Upper lobe of left lung (tissue), 6 donors: ENCODE data around the gene NELFB. TPM values are rescaled to one million over a fixed set of nuclear protein-coding genes. Genes with fewer than 3 reads are reported as not detected.
"Not testable (repeated sequence)": the region's sequence is repeated elsewhere in the genome, so short reads cannot be mapped to it uniquely, and the experiment has no call there.

Experiments used
- ATAC-seq, 2 donors: fragments of 200-7000 bp; cut with Tn5 transposase; one replicate each; pipeline ENCODE4 v1.9.1; 2022; ENCODE audit warnings: mild to moderate bottlenecking in 2 of 2, moderate library complexity in 2 of 2; ENCODE audit not compliant: low FRiP score in 2 of 2
- DNase-seq, 2 donors: peaks; one replicate each; pipeline ENCODE4 v3.0.0-alpha.2; 2019 to 2020
- H3K27ac ChIP-seq, 4 donors: fragments of 200-600 bp; sonication (generic); one replicate each; pipeline ENCODE4 v1.5.1; 2016 to 2019
- H3K27me3 ChIP-seq, 4 donors: fragments of 200-600 bp; sonication (generic); one replicate each; pipeline ENCODE4 v1.5.1; 2017 to 2019
- H3K36me3 ChIP-seq, 4 donors: fragments of 200-600 bp; sonication (generic); one replicate each; pipeline ENCODE4 v1.5.1; 2016 to 2019
- H3K4me1 ChIP-seq, 4 donors: fragments of 200-600 bp; sonication (generic); one replicate each; pipeline ENCODE4 v1.5.1; 2018 to 2019
- H3K4me3 ChIP-seq, 4 donors: fragments of 200-600 bp; sonication (generic); one replicate each; pipeline ENCODE4 v1.5.1; 2017 to 2019; ENCODE audit warnings: mild to moderate bottlenecking in 2 of 4, moderate library complexity in 1 of 4
- H3K9me3 ChIP-seq, 4 donors: fragments of 200-600 bp; sonication (generic); one replicate each; pipeline ENCODE4 v1.5.1; 2018 to 2019
- CTCF ChIP-seq, 6 experiments: fragments of 450-650 bp in 4 of 6; fragments of 200-600 bp in 2 of 6; sonication (generic) in 2 of 6; IDR thresholded peaks; one replicate each; pipeline ENCODE4 v1.5.1; 2016 to 2019; ENCODE audit warnings: antibody characterized with exemption in 6 of 6
- EP300 ChIP-seq, 4 donors: sonication (generic); formaldehyde crosslinking; IDR thresholded peaks; one replicate each; pipeline ENCODE4 v1.5.1; 2017; ENCODE audit warnings: antibody characterized with exemption in 4 of 4, control low read depth in 2 of 4
- POLR2A ChIP-seq, 4 donors: fragments of 450-650 bp; IDR thresholded peaks; one replicate each; pipeline ENCODE4 v1.5.1; 2016 to 2017; ENCODE audit warnings: antibody characterized with exemption in 4 of 4, mild to moderate bottlenecking in 2 of 4
- POLR2AphosphoS5 ChIP-seq, 2 donors: sonication (generic); formaldehyde crosslinking; IDR thresholded peaks; one replicate each; pipeline ENCODE4 v1.5.1; 2017; ENCODE audit warnings: antibody characterized with exemption in 2 of 2
- WGBS, 2 donors: methylation state at CpG; one replicate each; pipeline ENCODE4 v1.1.5; 2017 to 2018; 5-methylcytosine and 5-hydroxymethylcytosine counted together
- total RNA-seq, 6 donors: library from RNA; depleted of rRNA in 4 of 6; stranded (reverse); fragments of >200 nt in 4 of 6; gene quantifications; one replicate each; pipeline versions ENCODE4 v1.1.0 to v1.2.1, GENCODE V29; 2016 to 2021
- donor health status: DM: no; HTN: no; CAD: no; lungs with moderate emphysema.
- donor health status: DM: no; HTN: yes; CAD: no; lungs with severe emphysema.

Gene NELFB
- total RNA-seq, 6 donors from 2014 or later: 31.8 to 55.6 (median 49.8) TPM

DNA sequence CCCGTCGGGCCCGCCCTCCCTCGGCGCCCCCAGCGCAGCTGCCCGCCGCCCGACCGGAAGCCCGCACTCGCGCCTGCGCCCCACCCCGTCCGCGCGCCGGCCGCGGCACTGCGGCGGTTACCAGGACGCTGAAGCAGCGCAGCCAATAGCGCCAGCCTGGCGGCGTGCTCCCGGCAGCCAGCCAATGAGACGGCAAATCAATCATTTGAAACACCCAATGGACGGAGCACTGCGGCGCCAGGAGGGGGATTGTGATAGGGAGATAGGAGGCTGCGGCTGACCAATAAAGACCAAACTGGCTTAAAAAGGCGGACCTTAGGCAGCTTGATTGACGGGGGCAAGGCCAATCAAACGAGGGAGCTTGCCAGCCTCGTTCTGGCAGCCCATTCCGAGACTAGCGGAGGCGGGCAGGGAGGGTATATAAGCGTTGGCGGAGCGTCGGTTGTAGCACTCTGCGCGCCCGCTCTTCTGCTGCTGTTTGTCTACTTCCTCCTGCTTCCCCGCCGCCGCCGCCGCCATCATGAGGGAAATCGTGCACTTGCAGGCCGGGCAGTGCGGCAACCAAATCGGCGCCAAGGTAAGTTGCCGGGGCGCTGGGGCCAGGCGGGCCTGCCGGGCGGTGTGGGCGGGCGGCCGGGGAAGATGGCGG is 14.2 kb upstream of the NELFB start, which contains the start of gene TUBB4B:
TSS of gene TUBB4B (plus strand) at position 447 of the 649 bp plus-strand sequence. CDS start at position 521, 74 bp downstream.
- H3K36me3 ChIP-seq: peaks cover 9 to 23% (median 18%) of the 10 kb centered on the region in 4 donors
- WGBS, 2 donors: 0% methylated on average over 14 to 39 of the region's 67 CpGs
- TF ChIP-seq EP300 (IDR thresholded peaks at IDR 0.05) (peak in 1 of 4 donors; percentile 92), POLR2A (IDR thresholded peaks at IDR 0.05) (peak; percentile 94 to 100 (median 99)), CTCF (IDR thresholded peaks at IDR 0.05) (peak in 2 of 6 experiments; percentile 27 to 29), POLR2AphosphoS5 (IDR thresholded peaks at IDR 0.05) (peak; percentile 100)
- ATAC-seq (peak; percentile 93 to 96), DNase-seq (peak; percentile 99)
- peak within 1 kb of the TSS; percentile 78 to 95 (median 89) for H3K4me3 ChIP-seq
- peaks cover 35 to 76% (median 45%) of the 10 kb centered on the region in 4 donors for H3K4me1 ChIP-seq
- H3K9me3 ChIP-seq: no peaks in the 10 kb centered on the region
- H3K27ac ChIP-seq: peak within 1 kb of the TSS; percentile 95 to 99 (median 96)
- no peaks in the 10 kb centered on the region for H3K27me3 ChIP-seq

GRCh38 chr9:137241490-137242268 is 13.4 kb upstream of the NELFB start:
- H3K4me1 ChIP-seq: peaks cover 28 to 69% (median 38%) of the 10 kb centered on the region in 4 donors
- TF ChIP-seq EP300 (IDR thresholded peaks at IDR 0.05) (no peak), POLR2A (IDR thresholded peaks at IDR 0.05) (no peak), CTCF (IDR thresholded peaks at IDR 0.05) (peak in 1 of 6 experiments; percentile 3)
- peak overlapping the region; percentile 83 to 99 (median 93) for H3K27ac ChIP-seq
- ATAC-seq: peak in 1 of 2 donors; percentile 31
- peak; percentile 67 to 94 for DNase-seq
- H3K9me3 ChIP-seq: no peaks in the 10 kb centered on the region
- WGBS, 2 donors: 4 to 9% methylated on average over 15 to 25 of the region's 83 CpGs
- H3K36me3 ChIP-seq: peaks cover 9 to 23% (median 18%) of the 10 kb centered on the region in 4 donors
- H3K27me3 ChIP-seq: no peaks in the 10 kb centered on the region
- H3K4me3 ChIP-seq: peak overlapping the region; percentile 78 to 95 (median 89)

DNA sequence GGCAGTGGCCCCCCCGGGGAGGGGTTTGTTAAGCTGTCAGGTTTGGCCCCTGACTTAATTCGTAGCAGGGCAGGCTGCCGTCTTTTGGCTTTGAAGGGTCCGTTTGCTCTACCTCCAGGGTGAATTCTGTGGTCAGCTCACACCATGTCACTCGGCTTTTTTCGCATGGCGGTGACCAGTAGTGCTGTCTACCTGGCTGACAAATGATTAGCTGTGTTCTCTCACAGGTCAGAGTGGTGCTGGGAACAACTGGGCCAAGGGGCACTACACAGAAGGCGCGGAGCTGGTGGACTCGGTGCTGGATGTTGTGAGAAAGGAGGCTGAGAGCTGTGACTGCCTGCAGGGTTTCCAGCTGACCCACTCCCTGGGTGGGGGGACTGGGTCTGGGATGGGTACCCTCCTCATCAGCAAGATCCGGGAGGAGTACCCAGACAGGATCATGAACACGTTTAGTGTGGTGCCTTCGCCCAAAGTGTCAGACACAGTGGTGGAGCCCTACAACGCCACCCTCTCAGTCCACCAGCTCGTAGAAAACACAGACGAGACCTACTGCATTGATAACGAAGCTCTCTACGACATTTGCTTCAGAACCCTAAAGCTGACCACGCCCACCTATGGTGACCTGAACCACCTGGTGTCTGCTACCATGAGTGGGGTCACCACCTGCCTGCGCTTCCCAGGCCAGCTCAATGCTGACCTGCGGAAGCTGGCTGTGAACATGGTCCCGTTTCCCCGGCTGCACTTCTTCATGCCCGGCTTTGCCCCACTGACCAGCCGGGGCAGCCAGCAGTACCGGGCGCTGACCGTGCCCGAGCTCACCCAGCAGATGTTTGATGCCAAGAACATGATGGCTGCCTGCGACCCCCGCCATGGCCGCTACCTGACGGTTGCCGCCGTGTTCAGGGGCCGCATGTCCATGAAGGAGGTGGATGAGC is 12.6 kb upstream of the NELFB start:
- Histone ChIP-seq H3K27me3 (no peaks in the 10 kb centered on the region), H3K9me3 (no peaks in the 10 kb centered on the region), H3K4me1 (peaks cover 24 to 64% (median 36%) of the 10 kb centered on the region in 4 donors), H3K27ac (peak overlapping the region; percentile 83 to 99 (median 93)), H3K4me3 (peak overlapping the region; percentile 78 to 95 (median 89)), H3K36me3 (peaks cover 9 to 23% (median 18%) of the 10 kb centered on the region in 4 donors)
- 80 to 86% methylated on average over 27 to 36 of the region's 36 CpGs for WGBS, 2 donors
- TF ChIP-seq EP300 (IDR thresholded peaks at IDR 0.05): no peak
- peak in 1 of 2 donors; percentile 4 for TF ChIP-seq POLR2AphosphoS5 (IDR thresholded peaks at IDR 0.05)
- TF ChIP-seq CTCF (IDR thresholded peaks at IDR 0.05): no peak
- no peak for TF ChIP-seq POLR2A (IDR thresholded peaks at IDR 0.05)
- DNase-seq (peak in 1 of 2 donors; percentile 84), ATAC-seq (no peak)

- H3K27me3 ChIP-seq, ATAC-seq, H3K9me3 ChIP-seq, DNase-seq: not testable (repeated sequence)
- Histone ChIP-seq H3K27ac (peak overlapping the region in 1 of 4 donors; percentile 28), H3K4me1 (peaks cover 24 to 65% (median 36%) of the 10 kb centered on the region in 4 donors), H3K36me3 (peaks cover 9 to 23% (median 18%) of the 10 kb centered on the region in 4 donors), H3K4me3 (peak overlapping the region in 1 of 4 donors; percentile 95)
- WGBS, 2 donors: 90 to 95% methylated on average over 16 to 18 of the region's 18 CpGs
Observed at GRCh38 chr9:137243266-137243625, 11.9 kb upstream of the NELFB start.
